Measurements from ENCODE around the gene SFTPA2.
"Not testable (repeated sequence)": the region's sequence is repeated elsewhere in the genome, so short reads cannot be mapped to it uniquely, and the experiment has no call there.

Gene SFTPA2

DNA sequence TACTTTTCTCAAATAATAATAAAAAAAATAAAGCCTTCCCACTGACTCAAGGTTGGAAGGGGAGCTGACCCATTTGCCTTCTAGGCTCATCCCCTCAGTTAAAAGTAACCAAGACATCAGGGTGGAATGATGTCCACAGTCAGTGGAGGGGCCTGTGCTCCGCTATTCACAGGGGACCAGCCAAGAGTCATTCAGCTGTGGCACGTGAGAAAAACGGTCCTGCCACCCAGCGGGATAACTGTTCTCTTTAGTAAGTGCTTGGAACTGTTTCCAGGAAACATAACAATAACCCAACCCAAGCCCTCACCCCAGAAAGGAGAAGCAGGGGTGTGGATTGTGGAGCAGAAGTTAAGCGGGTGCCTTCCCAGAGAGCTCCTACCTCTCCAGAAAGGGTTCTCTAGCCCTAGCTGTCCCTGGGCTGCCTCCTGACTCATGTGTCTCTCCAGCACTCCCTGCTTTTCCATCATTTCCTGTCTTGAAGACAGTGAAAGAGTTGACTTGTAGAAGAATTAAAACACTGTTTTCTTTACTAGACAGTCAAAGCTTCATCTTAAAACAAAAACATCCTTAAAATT is 50.2 kb downstream of the SFTPA2 start:
- DNase-seq = not testable (repeated sequence)

DNA sequence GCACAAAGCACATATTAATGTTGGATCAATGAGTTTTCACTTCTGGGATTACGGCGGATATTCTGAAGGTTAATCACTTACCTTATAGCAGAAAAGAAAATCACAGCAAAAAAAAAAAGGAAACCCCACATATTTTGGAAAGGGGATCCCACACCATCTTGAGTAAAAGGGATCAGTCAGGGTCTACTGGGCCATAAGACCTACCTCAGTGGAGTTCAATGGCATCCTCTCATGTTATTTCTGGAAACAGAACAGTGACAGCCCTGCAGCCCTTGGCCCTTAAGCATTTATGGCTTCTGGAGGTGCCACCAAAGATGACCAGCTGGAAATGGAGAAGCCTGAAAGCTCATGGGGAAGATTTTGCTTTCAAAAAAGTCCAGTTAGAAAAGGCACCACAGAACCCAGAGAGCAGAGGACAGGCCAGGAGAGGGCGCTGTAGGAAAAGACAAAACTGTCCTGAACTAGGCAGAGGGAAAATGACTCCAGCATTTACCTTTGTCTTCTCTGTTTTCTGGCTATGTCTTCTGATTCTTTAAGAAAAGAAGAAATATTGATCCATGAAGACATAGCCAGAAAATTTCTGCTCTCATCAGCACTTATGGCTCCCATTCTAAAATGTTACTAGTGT is 50.8 kb downstream of the SFTPA2 start:
- DNase-seq = not testable (repeated sequence)

DNA sequence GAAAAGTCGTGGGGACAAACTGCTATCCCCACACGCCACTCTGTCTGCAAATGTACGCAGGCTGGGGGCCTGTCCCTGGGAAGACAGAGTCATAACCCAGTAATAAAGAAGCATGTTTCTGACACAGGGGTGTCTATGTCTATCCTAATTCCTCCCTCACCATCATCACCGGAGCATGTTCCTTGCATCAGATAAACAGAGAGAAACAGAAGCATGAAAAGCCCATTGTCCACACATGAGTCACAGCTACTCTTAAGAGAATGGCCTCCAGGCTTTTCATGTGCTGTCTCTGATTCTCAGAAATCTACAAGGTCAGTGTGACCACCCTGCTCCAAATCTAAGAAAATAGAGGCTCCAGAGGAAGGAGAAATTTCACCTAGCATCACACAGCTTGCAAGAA is 52.0 kb downstream of the SFTPA2 start:
- DNase-seq = not testable (repeated sequence)

DNA sequence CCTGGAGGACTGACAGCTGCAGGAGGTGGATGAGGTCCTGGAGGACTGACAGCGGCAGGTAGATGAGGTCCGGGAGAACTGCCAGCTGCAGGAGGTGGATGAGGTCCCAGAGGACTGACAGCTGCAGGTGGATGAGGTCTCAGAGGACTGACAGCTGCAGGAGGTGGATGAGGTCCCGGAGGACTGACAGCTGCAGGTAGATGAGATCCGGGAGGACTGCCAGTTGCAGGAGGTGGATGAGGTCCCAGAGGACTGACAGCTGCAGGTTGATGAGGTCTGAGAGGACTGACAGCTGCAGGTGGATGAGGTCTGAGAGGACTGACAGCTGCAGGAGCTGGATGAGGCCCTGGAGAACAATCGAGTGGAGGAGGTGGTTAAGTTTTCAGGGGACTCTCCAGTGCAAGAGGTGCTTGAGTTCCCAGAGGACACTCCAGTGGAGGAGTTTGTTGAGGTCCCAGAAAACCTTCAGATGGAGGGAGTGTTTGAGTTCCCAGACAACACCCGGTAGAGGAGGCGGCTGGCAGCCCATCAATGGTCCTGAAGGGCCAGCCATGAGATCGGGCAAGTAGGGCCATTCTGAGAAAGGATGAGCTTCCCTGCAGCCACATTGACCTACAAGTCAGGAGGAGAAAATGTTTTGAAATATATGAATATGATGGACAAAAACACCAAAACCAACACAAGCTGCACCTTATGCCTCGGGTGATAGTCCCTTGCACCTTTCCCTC is 52.6 kb downstream of the SFTPA2 start:
- no peak for DNase-seq
